Measurements from ENCODE around the gene GREB1. TPM values are rescaled to one million over a fixed set of nuclear protein-coding genes. Genes with fewer than 3 reads are reported as not detected.

The GREB1 gene
- total RNA-seq, 1 donor from 2014 or later, result 82.5 TPM

DNA sequence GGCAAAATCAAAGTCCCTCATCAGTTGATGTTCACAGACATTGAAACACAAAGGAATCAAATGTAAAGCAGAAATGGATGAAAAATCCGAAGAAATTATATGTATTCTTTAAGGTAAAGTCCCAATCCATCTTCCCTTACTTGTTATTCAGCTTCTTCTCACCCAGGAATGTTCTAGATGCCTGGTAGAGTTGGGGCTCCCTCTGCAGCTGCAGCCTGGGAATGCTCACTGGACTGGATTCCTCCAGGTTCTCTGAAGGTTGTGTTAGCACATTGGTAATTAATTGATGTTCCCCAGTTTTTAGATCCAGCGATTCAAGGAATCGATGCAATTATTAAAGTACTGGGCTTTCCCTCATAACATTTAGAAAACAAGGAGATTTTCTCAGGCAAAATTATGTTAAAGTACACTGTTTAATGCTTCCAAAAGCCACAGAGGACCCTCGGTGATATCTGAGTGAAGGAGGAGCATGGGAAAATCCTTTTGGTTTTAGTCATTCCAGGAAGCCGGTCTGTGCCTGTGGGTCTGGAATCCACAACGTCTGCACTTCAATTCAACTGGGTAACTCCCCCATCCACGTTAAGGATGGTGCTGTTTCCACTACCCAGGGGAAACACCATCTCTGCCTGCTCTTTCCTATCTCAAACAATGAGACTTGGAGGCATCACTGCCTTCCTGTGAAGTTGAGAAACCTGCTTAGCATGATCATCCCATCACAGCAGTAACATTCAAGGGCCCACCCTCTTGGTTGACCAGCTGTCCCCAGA is 114.2 kb downstream of the GREB1 start:
- TF ChIP-seq CTCF (IDR thresholded peaks at IDR 0.05; ENCODE audit: unreplicated experiment), result peak; percentile 12
- Mint-ChIP-seq H3K4me1 (ENCODE audit: low read depth) (no peaks in the 10 kb centered on the region), H3K27ac (no peak overlapping the region), H3K36me3 (ENCODE audit: insufficient read depth) (peaks cover 9% of the 10 kb centered on the region), H3K4me3 (ENCODE audit: low read depth) (no peak overlapping the region), H3K9me3 (ENCODE audit: low read depth) (no peaks in the 10 kb centered on the region), H3K27me3 (no peaks in the 10 kb centered on the region)
- DNase-seq (ENCODE audit: low spot score, unreplicated experiment), result no peak

DNA sequence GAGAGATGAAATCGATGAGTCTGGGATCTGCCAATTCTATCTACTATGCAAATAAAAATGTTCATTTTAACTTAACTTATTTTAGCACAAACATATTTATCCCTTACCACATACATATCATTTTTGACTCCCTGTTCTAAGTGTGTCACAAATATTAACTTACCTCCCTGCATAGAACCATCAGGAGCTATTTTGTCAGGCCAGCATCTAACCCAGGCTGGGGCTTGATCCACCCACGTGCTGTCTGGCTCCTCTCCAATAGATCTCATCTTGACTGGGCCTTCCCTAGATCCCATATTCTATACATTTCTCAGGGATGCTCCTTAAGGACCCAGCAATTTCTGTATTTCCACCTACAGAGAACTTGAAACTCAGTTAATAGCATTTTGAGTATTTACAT is 115.2 kb downstream of the GREB1 start:
- DNase-seq (ENCODE audit: low spot score, unreplicated experiment), result no peak
- no peaks in the 10 kb centered on the region for H3K9me3 Mint-ChIP-seq (ENCODE audit: low read depth)
- no peak overlapping the region for H3K4me3 Mint-ChIP-seq (ENCODE audit: low read depth)
- no peaks in the 10 kb centered on the region for H3K4me1 Mint-ChIP-seq (ENCODE audit: low read depth)
- no peak overlapping the region for H3K27ac Mint-ChIP-seq
- no peak for TF ChIP-seq CTCF (IDR thresholded peaks at IDR 0.05; ENCODE audit: unreplicated experiment)
- H3K36me3 Mint-ChIP-seq (ENCODE audit: insufficient read depth), result peaks cover 3% of the 10 kb centered on the region
- H3K27me3 Mint-ChIP-seq, result no peaks in the 10 kb centered on the region

GRCh38 chr2:11651856-11652548 is 118.2 kb downstream of the GREB1 start:
- Mint-ChIP-seq H3K27ac (no peak overlapping the region), H3K4me1 (ENCODE audit: low read depth) (peaks cover 5% of the 10 kb centered on the region), H3K36me3 (ENCODE audit: insufficient read depth) (peaks cover 3% of the 10 kb centered on the region), H3K9me3 (ENCODE audit: low read depth) (no peaks in the 10 kb centered on the region), H3K4me3 (ENCODE audit: low read depth) (no peak overlapping the region), H3K27me3 (no peaks in the 10 kb centered on the region)
- DNase-seq (ENCODE audit: low spot score, unreplicated experiment), result no peak
- TF ChIP-seq CTCF (IDR thresholded peaks at IDR 0.05; ENCODE audit: unreplicated experiment), result no peak

DNA sequence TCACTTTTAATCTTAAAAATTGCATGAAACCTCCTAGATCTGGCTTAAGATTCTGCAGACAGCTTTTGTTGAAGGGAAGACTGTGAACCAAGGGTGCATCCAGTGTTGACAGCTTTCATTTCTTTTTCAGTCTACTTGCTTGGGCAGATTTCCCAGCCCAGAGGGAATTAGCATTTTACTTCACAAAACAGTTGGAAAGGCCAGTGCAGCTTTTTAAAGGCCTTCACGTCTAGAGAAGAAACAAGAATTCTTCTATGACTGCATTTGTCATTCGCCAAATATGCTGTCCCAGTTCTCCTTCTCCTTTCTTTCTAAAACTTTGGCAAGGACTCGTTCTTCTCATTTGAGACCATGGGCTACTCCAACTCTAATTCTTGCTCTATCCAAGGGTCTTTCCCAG is 118.7 kb downstream of the GREB1 start:
- peaks cover 3% of the 10 kb centered on the region for H3K36me3 Mint-ChIP-seq (ENCODE audit: insufficient read depth)
- H3K4me1 Mint-ChIP-seq (ENCODE audit: low read depth), result peaks cover 5% of the 10 kb centered on the region
- no peak for DNase-seq (ENCODE audit: low spot score, unreplicated experiment)
- TF ChIP-seq CTCF (IDR thresholded peaks at IDR 0.05; ENCODE audit: unreplicated experiment), result no peak
- no peaks in the 10 kb centered on the region for H3K9me3 Mint-ChIP-seq (ENCODE audit: low read depth)
- no peak overlapping the region for H3K27ac Mint-ChIP-seq
- H3K4me3 Mint-ChIP-seq (ENCODE audit: low read depth), result no peak overlapping the region
- H3K27me3 Mint-ChIP-seq, result no peaks in the 10 kb centered on the region

- DNase-seq (ENCODE audit: low spot score, unreplicated experiment), result no peak
- Mint-ChIP-seq H3K9me3 (ENCODE audit: low read depth) (no peaks in the 10 kb centered on the region), H3K27me3 (no peaks in the 10 kb centered on the region), H3K27ac (no peak overlapping the region), H3K4me3 (ENCODE audit: low read depth) (no peak overlapping the region), H3K36me3 (ENCODE audit: insufficient read depth) (no peaks in the 10 kb centered on the region), H3K4me1 (ENCODE audit: low read depth) (peaks cover 5% of the 10 kb centered on the region)
- no peak for TF ChIP-seq CTCF (IDR thresholded peaks at IDR 0.05; ENCODE audit: unreplicated experiment)
Measured at GRCh38 chr2:11655495-11655894, 121.7 kb downstream of the GREB1 start.

Measured in progenitor cell of endocrine pancreas (in vitro differentiated cells).